SH-SY5Y (cell line): ENCODE measurements around the gene FRMD8.

Experiments
- GATA2 ChIP-seq: IDR thresholded peaks from 2 replicates; pipeline ENCODE4 v1.6.1; 2011; ENCODE audit warnings: mild to moderate bottlenecking, low read depth, low read length
- GATA3 ChIP-seq: IDR thresholded peaks from 2 replicates; pipeline ENCODE4 v1.6.1; 2011; ENCODE audit warnings: low read depth, mild to moderate bottlenecking, low read length, moderate library complexity

DNA sequence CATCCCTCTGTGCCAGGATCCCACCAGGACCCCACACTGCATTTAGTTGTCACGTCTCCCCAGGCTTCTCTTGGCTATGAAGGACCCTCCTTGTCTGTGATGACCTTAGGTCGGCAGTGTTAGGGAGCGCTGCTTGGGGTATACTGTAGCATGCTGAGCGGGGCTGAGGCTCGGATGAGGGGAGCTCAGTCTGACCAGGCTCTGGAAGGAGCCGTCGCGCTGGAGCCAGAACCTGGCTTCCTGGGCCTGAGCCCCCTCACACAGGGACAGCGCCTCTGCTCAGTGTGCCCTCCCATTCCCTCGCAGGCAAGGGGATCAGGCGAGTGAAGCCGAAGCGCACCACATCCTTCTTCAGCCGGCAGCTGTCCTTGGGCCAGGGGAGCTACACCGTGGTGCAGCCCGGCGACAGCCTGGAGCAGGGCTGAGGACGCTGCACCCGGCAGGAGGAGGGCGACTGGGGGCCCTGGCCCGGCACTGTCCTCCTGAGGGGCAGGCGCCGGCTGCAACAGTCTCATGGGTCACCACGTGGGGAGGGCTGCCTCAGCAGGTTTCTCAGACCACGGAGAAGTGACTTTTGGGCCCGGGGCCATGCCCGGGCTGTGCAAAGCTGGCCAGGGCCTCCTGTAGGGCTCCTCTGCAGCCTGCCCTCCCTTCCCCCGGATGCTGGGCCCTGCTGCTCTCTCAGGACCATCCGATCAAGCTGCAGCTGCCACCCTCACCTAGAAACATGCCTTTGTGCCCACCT is 24.7 kb downstream of the FRMD8 start:
- TF ChIP-seq GATA3: no peak
- TF ChIP-seq GATA2: no peak
